GM19240 (cell line): Measurements from ENCODE around the gene APOC4.

ENCODE experiments used
- DNase-seq: peaks from one replicate; pipeline ENCODE4 v3.0.0; 2011; ENCODE audit warnings: low spot score; ENCODE audit not compliant: insufficient read length

Gene APOC4

DNA sequence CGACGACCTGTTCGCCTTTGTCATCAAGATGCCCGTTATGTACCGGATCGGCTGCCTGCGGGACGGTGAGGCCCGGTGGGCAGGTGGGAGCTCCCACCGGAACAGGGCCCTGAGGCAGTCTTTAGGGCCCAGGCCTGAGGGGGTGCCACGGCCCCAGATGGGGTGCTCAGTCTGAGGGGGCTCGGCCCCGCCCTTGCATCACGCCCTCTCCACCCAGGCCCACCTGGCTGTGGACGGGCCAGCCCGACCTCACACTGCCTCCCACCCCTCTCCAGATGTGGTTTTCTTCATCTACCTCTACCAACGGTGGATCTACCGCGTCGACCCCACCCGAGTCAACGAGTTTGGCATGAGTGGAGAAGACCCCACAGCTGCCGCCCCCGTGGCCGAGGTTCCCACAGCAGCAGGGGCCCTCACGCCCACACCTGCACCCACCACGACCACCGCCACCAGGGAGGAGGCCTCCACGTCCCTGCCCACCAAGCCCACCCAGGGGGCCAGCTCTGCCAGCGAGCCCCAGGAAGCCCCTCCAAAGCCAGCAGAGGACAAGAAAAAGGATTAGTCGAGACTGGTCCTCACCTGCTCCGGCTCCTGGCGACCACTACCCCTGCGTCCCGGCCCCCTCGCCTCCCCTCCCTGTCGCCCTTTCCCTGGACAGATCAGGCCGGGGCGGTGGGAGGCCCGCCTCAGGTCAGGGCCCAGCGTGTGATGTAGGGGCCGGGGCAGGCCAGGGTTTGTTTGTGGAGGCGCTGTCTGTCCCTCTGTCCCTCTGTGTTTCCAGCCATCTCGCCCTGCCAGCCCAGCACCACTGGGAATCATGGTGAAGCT is 50.5 kb downstream of the APOC4 start:
- no peak for DNase-seq

DNA sequence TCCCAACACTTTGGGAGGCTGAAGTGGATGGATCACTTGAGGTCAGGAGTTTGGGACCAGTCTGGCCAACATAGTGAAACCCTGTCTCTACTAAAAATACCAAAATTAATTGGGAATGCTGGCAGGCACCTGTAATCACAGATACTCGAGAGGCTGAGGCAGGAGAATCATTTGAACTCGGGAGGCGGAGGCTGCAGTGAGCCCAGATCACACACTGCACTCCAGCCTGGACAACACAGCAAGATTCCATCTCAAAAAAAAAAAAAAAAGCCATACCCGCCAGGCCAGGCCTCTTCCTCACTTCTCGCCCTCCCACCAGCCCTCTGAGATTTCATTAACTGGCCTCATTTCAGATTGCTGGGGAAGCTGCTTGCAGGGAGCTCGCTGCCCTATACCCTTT is 51.5 kb downstream of the APOC4 start:
- DNase-seq = no peak

DNA sequence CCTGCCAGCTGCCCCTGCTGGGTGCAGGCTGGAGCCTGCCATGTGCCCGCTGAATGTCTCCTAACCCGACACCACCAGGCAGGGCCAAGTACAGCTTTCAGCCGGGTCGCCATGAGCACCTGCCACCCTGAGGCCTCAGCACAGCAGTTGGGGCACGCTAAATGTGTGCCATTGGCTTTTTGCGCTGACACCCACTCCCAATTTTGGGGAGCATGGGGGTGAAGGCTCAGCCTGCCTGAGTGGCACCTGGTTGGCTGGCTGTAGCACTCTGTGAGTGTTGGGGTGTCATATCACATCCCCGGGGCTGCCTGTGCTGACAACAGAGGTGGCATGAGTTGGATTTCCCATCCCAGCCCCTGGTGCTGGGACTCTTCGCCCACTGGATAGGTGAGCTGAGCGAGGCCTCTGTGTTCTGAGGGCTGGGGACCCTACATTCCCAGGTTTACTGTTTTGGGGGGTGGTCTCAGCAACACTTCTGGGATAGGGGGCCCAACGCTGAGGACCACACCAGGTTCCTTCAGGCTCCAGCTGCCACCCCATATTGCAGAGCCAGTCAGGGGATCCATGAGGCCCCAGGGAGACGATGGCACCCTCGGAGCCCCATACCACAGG is 52.0 kb downstream of the APOC4 start:
- no peak for DNase-seq
